HT-29 (cell line): ENCODE results near the gene ITIH4. TPM values are rescaled to one million over a fixed set of nuclear protein-coding genes. Genes with fewer than 3 reads are reported as not detected.

Experiments
- DNase-seq: peaks from one replicate; pipeline ENCODE4 v3.0.0-alpha.2; 2015; ENCODE audit warnings: low spot score
- total RNA-seq: library from RNA; depleted of rRNA; stranded (reverse); fragments of >200 nt; shearing (Covaris generic); gene quantifications from 2 replicates; pipeline ENCODE4 v1.2.3, GENCODE V29; 2014

The ITIH4 gene
- total RNA-seq, 1 experiment from 2014 or later: not detected

- no peak for DNase-seq
These were observed 18.1 kb upstream of the ITIH4 start for GRCh38 chr3:52848617-52849016.

- no peak for DNase-seq
These were observed 17.3 kb upstream of the ITIH4 start for GRCh38 chr3:52847726-52848125.

- no peak for DNase-seq
These were observed 16.8 kb upstream of the ITIH4 start for GRCh38 chr3:52847241-52847640.

- DNase-seq: no peak
These were observed 16.0 kb upstream of the ITIH4 start for GRCh38 chr3:52846432-52846965.

- no peak for DNase-seq
These were observed 15.4 kb upstream of the ITIH4 start for GRCh38 chr3:52845691-52846431.

GRCh38 chr3:52845157-52845556 is 14.7 kb upstream of the ITIH4 start:
- no peak for DNase-seq

- DNase-seq: no peak
These were observed 14.0 kb upstream of the ITIH4 start for GRCh38 chr3:52844290-52844975.

GRCh38 chr3:52843881-52844280 is 13.4 kb upstream of the ITIH4 start:
- no peak for DNase-seq

GRCh38 chr3:52843108-52843865 is 12.8 kb upstream of the ITIH4 start:
- DNase-seq: no peak

- DNase-seq: no peak
These were observed 12.0 kb upstream of the ITIH4 start for GRCh38 chr3:52842424-52842823.

GRCh38 chr3:52841981-52842340 is 11.5 kb upstream of the ITIH4 start:
- no peak for DNase-seq

- DNase-seq: no peak
These were observed 10.9 kb upstream of the ITIH4 start for GRCh38 chr3:52841211-52841980.

- no peak for DNase-seq
These were observed 9.5 kb upstream of the ITIH4 start for GRCh38 chr3:52839892-52840545.

- no peak for DNase-seq
These were observed 8.8 kb upstream of the ITIH4 start for GRCh38 chr3:52839268-52839575.

- DNase-seq: no peak
These were observed 8.2 kb upstream of the ITIH4 start for GRCh38 chr3:52838561-52839267.

GRCh38 chr3:52836986-52837385 is 6.5 kb upstream of the ITIH4 start:
- DNase-seq: no peak

GRCh38 chr3:52836471-52836845 is 6.0 kb upstream of the ITIH4 start:
- DNase-seq: no peak

- DNase-seq: no peak
These were observed 5.4 kb upstream of the ITIH4 start for GRCh38 chr3:52835766-52836470.

- no peak for DNase-seq
These were observed 4.5 kb upstream of the ITIH4 start, which contains the start of gene MUSTN1 for GRCh38 chr3:52834871-52835501. TSS of gene MUSTN1 (minus strand) at chr3:52835019. CDS start at chr3:52834948, 71 bp downstream.
